Stimulated activated naive B cell treated with anti-CD40 and anti-IgM and Interleukin-4, amounts not matched to agents 10 μg/mL and 1 μg/mL and 100 μg/mL, for 72 hours (primary cell): ENCODE data around the gene RALGAPB.

Experiments used
- ATAC-seq, 2 donors: fragments of 150-1000 bp; cut with Tn5 transposase; replicated peaks; 2 replicates each; pipeline ENCODE4 v1.10.0; 2021; ENCODE audit warnings: moderate library complexity in 1 of 2
- DNase-seq: peaks from one replicate; pipeline ENCODE4 v3.0.0; 2021
- H3K27ac Mint-ChIP-seq: one replicate; pipeline ENCODE4 v1.8.0; 2022; ENCODE audit warnings: mild to moderate bottlenecking, mixed read lengths
- H3K27me3 Mint-ChIP-seq, 2 donors: one replicate each; pipeline ENCODE4 v1.8.0; 2022; ENCODE audit warnings: mixed read lengths in 2 of 2
- H3K36me3 Mint-ChIP-seq, 2 donors: one replicate each; pipeline ENCODE4 v1.8.0; 2022; ENCODE audit warnings: mixed read lengths in 2 of 2, mild to moderate bottlenecking in 1 of 2
- H3K4me1 Mint-ChIP-seq, 2 donors: one replicate each; pipeline ENCODE4 v1.8.0; 2022; ENCODE audit warnings: mixed read lengths in 2 of 2, mild to moderate bottlenecking in 1 of 2
- H3K4me3 Mint-ChIP-seq, 2 donors: one replicate each; pipeline ENCODE4 v1.8.0; 2022; ENCODE audit warnings: mild to moderate bottlenecking in 2 of 2, mixed read lengths in 2 of 2, moderate library complexity in 1 of 2
- H3K9me3 Mint-ChIP-seq, 2 donors: one replicate each; pipeline ENCODE4 v1.8.0; 2022; ENCODE audit warnings: mixed read lengths in 2 of 2, mild to moderate bottlenecking in 1 of 2

RALGAPB gene

GRCh38 chr20:38557174-38557573 is 84.5 kb downstream of the RALGAPB start:
- Mint-ChIP-seq H3K36me3 (peaks cover 22 to 40% of the 10 kb centered on the region in 2 donors), H3K4me3 (no peak overlapping the region)
- no peak for ATAC-seq

GRCh38 chr20:38558596-38559360 is 86.1 kb downstream of the RALGAPB start:
- DNase-seq (no peak), ATAC-seq (no peak)
- no peaks in the 10 kb centered on the region for H3K9me3 Mint-ChIP-seq
- H3K27me3 Mint-ChIP-seq, result no peaks in the 10 kb centered on the region
- no peak overlapping the region for H3K27ac Mint-ChIP-seq
- H3K36me3 Mint-ChIP-seq, result peaks cover 27 to 48% of the 10 kb centered on the region in 2 donors
- H3K4me3 Mint-ChIP-seq, result no peak overlapping the region
- peaks cover 0 to 2% of the 10 kb centered on the region in 2 donors for H3K4me1 Mint-ChIP-seq

More at GRCh38 chr20:38557174-38557573, 84.5 kb downstream of the RALGAPB start:
- no peaks in the 10 kb centered on the region for H3K9me3 Mint-ChIP-seq
- no peak for DNase-seq
- no peaks in the 10 kb centered on the region for H3K27me3 Mint-ChIP-seq
- peaks cover 0 to 2% of the 10 kb centered on the region in 2 donors for H3K4me1 Mint-ChIP-seq
- no peak overlapping the region for H3K27ac Mint-ChIP-seq

GRCh38 chr20:38559764-38560163 is 87.1 kb downstream of the RALGAPB start:
- ATAC-seq (no peak), DNase-seq (no peak)
- no peak overlapping the region for H3K4me3 Mint-ChIP-seq
- no peak overlapping the region for H3K27ac Mint-ChIP-seq
- H3K4me1 Mint-ChIP-seq, result peaks cover 0 to 2% of the 10 kb centered on the region in 2 donors
- H3K9me3 Mint-ChIP-seq, result no peaks in the 10 kb centered on the region
- H3K27me3 Mint-ChIP-seq, result no peaks in the 10 kb centered on the region
- peaks cover 30 to 46% of the 10 kb centered on the region in 2 donors for H3K36me3 Mint-ChIP-seq

GRCh38 chr20:38563802-38564431 is 91.3 kb downstream of the RALGAPB start:
- Mint-ChIP-seq H3K27me3 (no peaks in the 10 kb centered on the region), H3K4me3 (no peak overlapping the region), H3K9me3 (no peaks in the 10 kb centered on the region), H3K27ac (no peak overlapping the region), H3K36me3 (peaks cover 27 to 46% of the 10 kb centered on the region in 2 donors), H3K4me1 (peaks cover 0 to 2% of the 10 kb centered on the region in 2 donors)
- no peak for ATAC-seq
- no peak for DNase-seq

GRCh38 chr20:38564680-38565079 is 92.0 kb downstream of the RALGAPB start:
- no peak for ATAC-seq
- DNase-seq, result no peak
- no peaks in the 10 kb centered on the region for H3K27me3 Mint-ChIP-seq
- no peaks in the 10 kb centered on the region for H3K9me3 Mint-ChIP-seq
- no peak overlapping the region for H3K4me3 Mint-ChIP-seq
- peaks cover 25 to 40% of the 10 kb centered on the region in 2 donors for H3K36me3 Mint-ChIP-seq
- H3K4me1 Mint-ChIP-seq, result peaks cover 0 to under 1% of the 10 kb centered on the region in 2 donors
- no peak overlapping the region for H3K27ac Mint-ChIP-seq

- H3K27ac Mint-ChIP-seq, result no peak overlapping the region
- no peaks in the 10 kb centered on the region for H3K9me3 Mint-ChIP-seq
- H3K4me1 Mint-ChIP-seq, result peaks cover 0 to 4% of the 10 kb centered on the region in 2 donors
- DNase-seq, result no peak
- no peak for ATAC-seq
- H3K36me3 Mint-ChIP-seq, result peaks cover 25 to 37% of the 10 kb centered on the region in 2 donors
- no peak overlapping the region for H3K4me3 Mint-ChIP-seq
- H3K27me3 Mint-ChIP-seq, result no peaks in the 10 kb centered on the region
These were observed 93.5 kb downstream of the RALGAPB start for GRCh38 chr20:38566036-38566598.

- Mint-ChIP-seq H3K36me3 (peaks cover 21 to 34% of the 10 kb centered on the region in 2 donors), H3K4me3 (no peak overlapping the region), H3K27me3 (no peaks in the 10 kb centered on the region), H3K4me1 (peaks cover 0 to 4% of the 10 kb centered on the region in 2 donors), H3K9me3 (no peaks in the 10 kb centered on the region), H3K27ac (peak overlapping the region; percentile 60)
- DNase-seq (no peak), ATAC-seq (peak in 1 of 2 donors; percentile 31)
These were observed 97.3 kb downstream of the RALGAPB start for GRCh38 chr20:38569747-38570525.

GRCh38 chr20:38573413-38573812 is 100.8 kb downstream of the RALGAPB start:
- ATAC-seq, result no peak
- no peak overlapping the region for H3K27ac Mint-ChIP-seq
- no peak overlapping the region for H3K4me3 Mint-ChIP-seq
- H3K27me3 Mint-ChIP-seq, result no peaks in the 10 kb centered on the region
- DNase-seq, result no peak
- H3K9me3 Mint-ChIP-seq, result no peaks in the 10 kb centered on the region
- peaks cover 20 to 34% of the 10 kb centered on the region in 2 donors for H3K36me3 Mint-ChIP-seq
- peaks cover 0 to 4% of the 10 kb centered on the region in 2 donors for H3K4me1 Mint-ChIP-seq

GRCh38 chr20:38579219-38579910 is 106.7 kb downstream of the RALGAPB start:
- Mint-ChIP-seq H3K9me3 (no peaks in the 10 kb centered on the region), H3K27me3 (no peaks in the 10 kb centered on the region), H3K4me1 (no peaks in the 10 kb centered on the region), H3K4me3 (no peak overlapping the region), H3K27ac (no peak overlapping the region), H3K36me3 (peaks cover 9 to 20% of the 10 kb centered on the region in 2 donors)
- ATAC-seq (no peak), DNase-seq (no peak)

GRCh38 chr20:38579921-38580320 is 107.3 kb downstream of the RALGAPB start:
- Mint-ChIP-seq H3K9me3 (no peaks in the 10 kb centered on the region), H3K4me3 (no peak overlapping the region), H3K27me3 (no peaks in the 10 kb centered on the region), H3K4me1 (no peaks in the 10 kb centered on the region), H3K27ac (peak overlapping the region; percentile 81), H3K36me3 (peaks cover 4 to 14% of the 10 kb centered on the region in 2 donors)
- no peak for ATAC-seq
- no peak for DNase-seq

- H3K27me3 Mint-ChIP-seq, result no peaks in the 10 kb centered on the region
- H3K27ac Mint-ChIP-seq, result peak within 1 kb of the TSS; percentile 81
- ATAC-seq (no peak), DNase-seq (no peak)
- H3K4me1 Mint-ChIP-seq, result no peaks in the 10 kb centered on the region
- no peak within 1 kb of the TSS for H3K4me3 Mint-ChIP-seq
- H3K9me3 Mint-ChIP-seq, result no peaks in the 10 kb centered on the region
- peaks cover 2 to 12% of the 10 kb centered on the region in 2 donors for H3K36me3 Mint-ChIP-seq
These were observed 108.4 kb downstream of the RALGAPB start, which contains the start of gene ADIG for GRCh38 chr20:38581013-38581412. Gene ADIG, plus strand, starts transcription at chr20:38581197. Its CDS starts 54 bp downstream, at chr20:38581251.

- DNase-seq (no peak), ATAC-seq (no peak)
- Mint-ChIP-seq H3K27me3 (peaks cover 0 to 2% of the 10 kb centered on the region in 2 donors), H3K9me3 (no peaks in the 10 kb centered on the region), H3K4me3 (no peak overlapping the region), H3K4me1 (no peaks in the 10 kb centered on the region), H3K36me3 (peaks cover 0 to 5% of the 10 kb centered on the region in 2 donors), H3K27ac (no peak overlapping the region)
These were observed 109.3 kb downstream of the RALGAPB start for GRCh38 chr20:38581830-38582358.

GRCh38 chr20:38583306-38583705 is 110.7 kb downstream of the RALGAPB start:
- H3K4me3 Mint-ChIP-seq, result no peak overlapping the region
- peaks cover 0 to 6% of the 10 kb centered on the region in 2 donors for H3K27me3 Mint-ChIP-seq
- DNase-seq (no peak), ATAC-seq (no peak)
- no peak overlapping the region for H3K27ac Mint-ChIP-seq
- no peaks in the 10 kb centered on the region for H3K4me1 Mint-ChIP-seq
- no peaks in the 10 kb centered on the region for H3K9me3 Mint-ChIP-seq
- H3K36me3 Mint-ChIP-seq, result peaks cover 0 to 4% of the 10 kb centered on the region in 2 donors
